ENCODE data around the gene FAM222B.

FAM222B gene

GRCh38 chr17:28842282-28843012 lies at the start of gene FAM222B:
TSS of gene FAM222B (minus strand) at chr17:28842790. CDS start at chr17:28766667, 76,123 bp downstream.
- no peaks in the 10 kb centered on the region for H3K27me3 Mint-ChIP-seq (ENCODE audit: low read depth)
- H3K9me3 Mint-ChIP-seq: no peaks in the 10 kb centered on the region
- peak within 1 kb of the TSS; percentile 97 for H3K27ac Mint-ChIP-seq
- peaks cover 20% of the 10 kb centered on the region for H3K4me1 Mint-ChIP-seq (ENCODE audit: low read depth)
- H3K4me3 Mint-ChIP-seq: peak within 1 kb of the TSS; percentile 100
- peaks cover 11% of the 10 kb centered on the region for H3K36me3 Mint-ChIP-seq (ENCODE audit: low read depth)

- Mint-ChIP-seq H3K36me3 (ENCODE audit: low read depth) (peaks cover 24% of the 10 kb centered on the region), H3K9me3 (no peaks in the 10 kb centered on the region), H3K27me3 (ENCODE audit: low read depth) (no peaks in the 10 kb centered on the region), H3K4me1 (ENCODE audit: low read depth) (peaks cover 53% of the 10 kb centered on the region), H3K4me3 (no peak overlapping the region), H3K27ac (peak overlapping the region; percentile 61)
Observed at GRCh38 chr17:28892024-28892423, 49.4 kb upstream of the FAM222B start.

- no peaks in the 10 kb centered on the region for H3K9me3 Mint-ChIP-seq
- peaks cover 23% of the 10 kb centered on the region for H3K36me3 Mint-ChIP-seq (ENCODE audit: low read depth)
- peak overlapping the region; percentile 52 for H3K27ac Mint-ChIP-seq
- no peak overlapping the region for H3K4me3 Mint-ChIP-seq
- peaks cover 46% of the 10 kb centered on the region for H3K4me1 Mint-ChIP-seq (ENCODE audit: low read depth)
- no peaks in the 10 kb centered on the region for H3K27me3 Mint-ChIP-seq (ENCODE audit: low read depth)
Observed at GRCh38 chr17:28891201-28891600, 48.6 kb upstream of the FAM222B start.

GRCh38 chr17:28889996-28890395 lies 47.4 kb upstream of the FAM222B start:
- H3K36me3 Mint-ChIP-seq (ENCODE audit: low read depth): peaks cover 28% of the 10 kb centered on the region
- H3K4me3 Mint-ChIP-seq: peak overlapping the region; percentile 11
- no peaks in the 10 kb centered on the region for H3K27me3 Mint-ChIP-seq (ENCODE audit: low read depth)
- H3K9me3 Mint-ChIP-seq: no peaks in the 10 kb centered on the region
- peak overlapping the region; percentile 49 for H3K27ac Mint-ChIP-seq
- H3K4me1 Mint-ChIP-seq (ENCODE audit: low read depth): peaks cover 37% of the 10 kb centered on the region

- Mint-ChIP-seq H3K9me3 (no peaks in the 10 kb centered on the region), H3K27ac (peak overlapping the region; percentile 60), H3K27me3 (ENCODE audit: low read depth) (no peaks in the 10 kb centered on the region), H3K36me3 (ENCODE audit: low read depth) (peaks cover 35% of the 10 kb centered on the region), H3K4me1 (ENCODE audit: low read depth) (peaks cover 35% of the 10 kb centered on the region), H3K4me3 (no peak overlapping the region)
Observed at GRCh38 chr17:28888832-28889231, 46.2 kb upstream of the FAM222B start.

- Mint-ChIP-seq H3K4me1 (ENCODE audit: low read depth) (peaks cover 26% of the 10 kb centered on the region), H3K36me3 (ENCODE audit: low read depth) (peaks cover 29% of the 10 kb centered on the region), H3K27ac (no peak overlapping the region)
Observed at GRCh38 chr17:28887871-28888471, 45.4 kb upstream of the FAM222B start.

GRCh38 chr17:28885951-28886350 lies 43.4 kb upstream of the FAM222B start:
- H3K9me3 Mint-ChIP-seq: no peaks in the 10 kb centered on the region

More at GRCh38 chr17:28887871-28888471, 45.4 kb upstream of the FAM222B start:
- Mint-ChIP-seq H3K27me3 (ENCODE audit: low read depth) (no peaks in the 10 kb centered on the region), H3K9me3 (no peaks in the 10 kb centered on the region), H3K4me3 (no peak overlapping the region)

GRCh38 chr17:28885363-28885762 lies 42.8 kb upstream of the FAM222B start:
- no peak overlapping the region for H3K4me3 Mint-ChIP-seq
- no peak overlapping the region for H3K27ac Mint-ChIP-seq
- no peaks in the 10 kb centered on the region for H3K27me3 Mint-ChIP-seq (ENCODE audit: low read depth)
- H3K36me3 Mint-ChIP-seq (ENCODE audit: low read depth): peaks cover 43% of the 10 kb centered on the region
- H3K9me3 Mint-ChIP-seq: no peaks in the 10 kb centered on the region
- peaks cover 9% of the 10 kb centered on the region for H3K4me1 Mint-ChIP-seq (ENCODE audit: low read depth)

More at GRCh38 chr17:28885951-28886350, 43.4 kb upstream of the FAM222B start:
- Mint-ChIP-seq H3K27me3 (ENCODE audit: low read depth) (no peaks in the 10 kb centered on the region), H3K36me3 (ENCODE audit: low read depth) (peaks cover 37% of the 10 kb centered on the region), H3K27ac (no peak overlapping the region), H3K4me3 (no peak overlapping the region), H3K4me1 (ENCODE audit: low read depth) (peaks cover 13% of the 10 kb centered on the region)

GRCh38 chr17:28883967-28884702 lies 41.5 kb upstream of the FAM222B start:
- no peak overlapping the region for H3K27ac Mint-ChIP-seq
- peaks cover 4% of the 10 kb centered on the region for H3K4me1 Mint-ChIP-seq (ENCODE audit: low read depth)
- no peaks in the 10 kb centered on the region for H3K9me3 Mint-ChIP-seq
- H3K27me3 Mint-ChIP-seq (ENCODE audit: low read depth): no peaks in the 10 kb centered on the region
- no peak overlapping the region for H3K4me3 Mint-ChIP-seq
- H3K36me3 Mint-ChIP-seq (ENCODE audit: low read depth): peaks cover 47% of the 10 kb centered on the region

GRCh38 chr17:28882154-28882895 lies 39.7 kb upstream of the FAM222B start:
- Mint-ChIP-seq H3K27me3 (ENCODE audit: low read depth) (no peaks in the 10 kb centered on the region), H3K27ac (no peak overlapping the region), H3K4me3 (no peak overlapping the region), H3K36me3 (ENCODE audit: low read depth) (peaks cover 54% of the 10 kb centered on the region), H3K9me3 (no peaks in the 10 kb centered on the region), H3K4me1 (ENCODE audit: low read depth) (no peaks in the 10 kb centered on the region)

GRCh38 chr17:28881533-28882056 lies 39.0 kb upstream of the FAM222B start:
- no peak overlapping the region for H3K27ac Mint-ChIP-seq
- no peaks in the 10 kb centered on the region for H3K27me3 Mint-ChIP-seq (ENCODE audit: low read depth)
- H3K36me3 Mint-ChIP-seq (ENCODE audit: low read depth): peaks cover 51% of the 10 kb centered on the region
- H3K4me1 Mint-ChIP-seq (ENCODE audit: low read depth): no peaks in the 10 kb centered on the region
- H3K9me3 Mint-ChIP-seq: no peaks in the 10 kb centered on the region
- H3K4me3 Mint-ChIP-seq: no peak overlapping the region

- Mint-ChIP-seq H3K4me1 (ENCODE audit: low read depth) (peaks cover 2% of the 10 kb centered on the region), H3K9me3 (no peaks in the 10 kb centered on the region), H3K36me3 (ENCODE audit: low read depth) (peaks cover 48% of the 10 kb centered on the region), H3K4me3 (no peak overlapping the region), H3K27ac (no peak overlapping the region), H3K27me3 (ENCODE audit: low read depth) (no peaks in the 10 kb centered on the region)
Observed at GRCh38 chr17:28880572-28880945, 38.0 kb upstream of the FAM222B start.

- no peak overlapping the region for H3K4me3 Mint-ChIP-seq
Observed at GRCh38 chr17:28879886-28880571, 37.4 kb upstream of the FAM222B start.

More at GRCh38 chr17:28879886-28880571, 37.4 kb upstream of the FAM222B start:
- Mint-ChIP-seq H3K36me3 (ENCODE audit: low read depth) (peaks cover 43% of the 10 kb centered on the region), H3K27me3 (ENCODE audit: low read depth) (no peaks in the 10 kb centered on the region), H3K4me1 (ENCODE audit: low read depth) (peaks cover 2% of the 10 kb centered on the region), H3K27ac (no peak overlapping the region), H3K9me3 (no peaks in the 10 kb centered on the region)

All from T-helper 1 cell treated with Interleukin-12 subunit alpha and Interleukin-12 subunit beta and Interleukin-4 antibody, amounts not matched to agents 30 μg/mL and 1 μg/mL, for 36 hours (primary cell).